ENCODE data around the gene WWOX. TPM values are rescaled to one million over a fixed set of nuclear protein-coding genes. Genes with fewer than 3 reads are reported as not detected.

WWOX gene
- total RNA-seq, 1 donor from 2014 or later, result 12.6 TPM

- Histone ChIP-seq H3K36me3 (ENCODE audit: control insufficient read depth, insufficient read depth, low read length) (no peaks in the 10 kb centered on the region), H3K27me3 (ENCODE audit: control insufficient read depth, insufficient read depth, low read length) (no peaks in the 10 kb centered on the region), H3K4me3 (ENCODE audit: low read depth, low read length) (no peak overlapping the region)
- DNase-seq (ENCODE audit: low read depth) (no peak), FAIRE-seq (no peak)
- no peak for TF ChIP-seq CTCF (IDR thresholded peaks at IDR 0.05; ENCODE audit: insufficient read depth, low read length, severe bottlenecking)
Observed at GRCh38 chr16:78430281-78430680, 330.8 kb downstream of the WWOX start.

GRCh38 chr16:78431004-78431670 lies 331.7 kb downstream of the WWOX start:
- no peak for DNase-seq (ENCODE audit: low read depth)
- Histone ChIP-seq H3K4me3 (ENCODE audit: low read depth, low read length) (no peak overlapping the region), H3K27me3 (ENCODE audit: control insufficient read depth, insufficient read depth, low read length) (no peaks in the 10 kb centered on the region), H3K36me3 (ENCODE audit: control insufficient read depth, insufficient read depth, low read length) (no peaks in the 10 kb centered on the region)
- TF ChIP-seq CTCF (IDR thresholded peaks at IDR 0.05; ENCODE audit: insufficient read depth, low read length, severe bottlenecking), result no peak
- FAIRE-seq, result no peak

GRCh38 chr16:78431701-78432100 lies 332.2 kb downstream of the WWOX start:
- DNase-seq (ENCODE audit: low read depth) (no peak), FAIRE-seq (no peak)
- TF ChIP-seq CTCF (IDR thresholded peaks at IDR 0.05; ENCODE audit: insufficient read depth, low read length, severe bottlenecking), result no peak
- Histone ChIP-seq H3K27me3 (ENCODE audit: control insufficient read depth, insufficient read depth, low read length) (no peaks in the 10 kb centered on the region), H3K36me3 (ENCODE audit: control insufficient read depth, insufficient read depth, low read length) (no peaks in the 10 kb centered on the region), H3K4me3 (ENCODE audit: low read depth, low read length) (no peak overlapping the region)

GRCh38 chr16:78432451-78432850 lies 333.0 kb downstream of the WWOX start:
- H3K36me3 ChIP-seq (ENCODE audit: control insufficient read depth, insufficient read depth, low read length), result no peaks in the 10 kb centered on the region
- FAIRE-seq (no peak), DNase-seq (ENCODE audit: low read depth) (no peak)
- no peak overlapping the region for H3K4me3 ChIP-seq (ENCODE audit: low read depth, low read length)
- no peaks in the 10 kb centered on the region for H3K27me3 ChIP-seq (ENCODE audit: control insufficient read depth, insufficient read depth, low read length)
- no peak for TF ChIP-seq CTCF (IDR thresholded peaks at IDR 0.05; ENCODE audit: insufficient read depth, low read length, severe bottlenecking)

- no peak for TF ChIP-seq CTCF (IDR thresholded peaks at IDR 0.05; ENCODE audit: insufficient read depth, low read length, severe bottlenecking)
- Histone ChIP-seq H3K27me3 (ENCODE audit: control insufficient read depth, insufficient read depth, low read length) (no peaks in the 10 kb centered on the region), H3K4me3 (ENCODE audit: low read depth, low read length) (no peak overlapping the region), H3K36me3 (ENCODE audit: control insufficient read depth, insufficient read depth, low read length) (no peaks in the 10 kb centered on the region)
- no peak for FAIRE-seq
- DNase-seq (ENCODE audit: low read depth), result no peak
Observed at GRCh38 chr16:78433116-78433515, 333.7 kb downstream of the WWOX start.

GRCh38 chr16:78434401-78434800 lies 334.9 kb downstream of the WWOX start:
- no peak for TF ChIP-seq CTCF (IDR thresholded peaks at IDR 0.05; ENCODE audit: insufficient read depth, low read length, severe bottlenecking)
- H3K4me3 ChIP-seq (ENCODE audit: low read depth, low read length), result no peak overlapping the region
- no peaks in the 10 kb centered on the region for H3K36me3 ChIP-seq (ENCODE audit: control insufficient read depth, insufficient read depth, low read length)
- H3K27me3 ChIP-seq (ENCODE audit: control insufficient read depth, insufficient read depth, low read length), result no peaks in the 10 kb centered on the region
- FAIRE-seq (no peak), DNase-seq (ENCODE audit: low read depth) (no peak)

Data from bronchial epithelial cell (primary cell).